ENCODE data around the gene DAZAP1. TPM values are rescaled to one million over a fixed set of nuclear protein-coding genes. Genes with fewer than 3 reads are reported as not detected.

The DAZAP1 gene
- polyA plus RNA-seq, 1 donor (not counting 4 experiments of a cell fraction or from before 2014, with no cell fraction given) = 99.2 TPM

DNA sequence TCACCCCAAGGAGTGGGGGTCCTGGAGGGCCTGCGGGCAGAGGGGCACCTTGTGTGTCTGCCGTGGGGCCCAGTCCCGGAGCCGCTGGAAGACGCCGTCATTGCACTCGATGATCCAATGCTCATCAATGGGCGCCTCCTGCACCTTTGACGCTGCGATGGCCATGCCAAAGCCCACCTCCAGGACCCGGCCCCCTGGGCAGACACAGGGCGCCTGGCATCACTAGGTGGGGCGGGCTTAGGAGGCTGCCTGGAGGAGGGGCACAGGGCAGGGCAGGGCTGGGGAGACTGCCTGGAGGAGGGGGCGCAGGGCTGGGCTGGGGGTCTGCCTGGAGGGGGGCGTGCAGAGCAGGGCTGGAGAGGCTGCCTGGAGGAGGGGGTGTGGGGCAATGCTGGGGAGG is 7.6 kb upstream of the DAZAP1 start:
- Histone ChIP-seq H3K4me3 (ENCODE audit: control insufficient read depth in 2 of 3, extremely low read depth in 1 of 3, insufficient read depth in 2 of 3, low read depth in 1 of 3, low read length in 3 of 3) (no peak overlapping the region), H3K79me2 (ENCODE audit: control insufficient read depth, insufficient read depth, low read length) (no peaks in the 10 kb centered on the region), H3K9me3 (ENCODE audit: control insufficient read depth, low read depth, low read length) (no peaks in the 10 kb centered on the region), H3K36me3 (ENCODE audit: control insufficient read depth in 2 of 2, extremely low read depth in 1 of 2, insufficient read depth in 2 of 2, low read length in 2 of 2) (no peaks in the 10 kb centered on the region), H3K9me1 (ENCODE audit: control insufficient read depth, extremely low read depth, insufficient read depth, low read length) (no peaks in the 10 kb centered on the region), H3K9ac (ENCODE audit: control insufficient read depth, extremely low read depth, insufficient read depth, low read length) (no peak overlapping the region), H2AFZ (ENCODE audit: control insufficient read depth, low read length) (no peak overlapping the region), H3K4me1 (ENCODE audit: control insufficient read depth, extremely low read depth, insufficient read depth, low read length) (peaks cover 32% of the 10 kb centered on the region), H3K27me3 (ENCODE audit: control insufficient read depth, extremely low read depth, insufficient read depth, low read length) (peaks cover 18% of the 10 kb centered on the region), H3K27ac (ENCODE audit: control insufficient read depth, insufficient read depth, low read length) (no peak overlapping the region), H3K4me2 (ENCODE audit: control insufficient read depth, extremely low read depth, insufficient read depth, low read depth, low read length) (no peak overlapping the region), H4K20me1 (ENCODE audit: control insufficient read depth, extremely low read depth, insufficient read depth, low read length) (no peaks in the 10 kb centered on the region)
- DNase-seq (ENCODE audit: low read depth, low spot score) (no peak), FAIRE-seq (no peak)
- TF ChIP-seq, protein P1, sequence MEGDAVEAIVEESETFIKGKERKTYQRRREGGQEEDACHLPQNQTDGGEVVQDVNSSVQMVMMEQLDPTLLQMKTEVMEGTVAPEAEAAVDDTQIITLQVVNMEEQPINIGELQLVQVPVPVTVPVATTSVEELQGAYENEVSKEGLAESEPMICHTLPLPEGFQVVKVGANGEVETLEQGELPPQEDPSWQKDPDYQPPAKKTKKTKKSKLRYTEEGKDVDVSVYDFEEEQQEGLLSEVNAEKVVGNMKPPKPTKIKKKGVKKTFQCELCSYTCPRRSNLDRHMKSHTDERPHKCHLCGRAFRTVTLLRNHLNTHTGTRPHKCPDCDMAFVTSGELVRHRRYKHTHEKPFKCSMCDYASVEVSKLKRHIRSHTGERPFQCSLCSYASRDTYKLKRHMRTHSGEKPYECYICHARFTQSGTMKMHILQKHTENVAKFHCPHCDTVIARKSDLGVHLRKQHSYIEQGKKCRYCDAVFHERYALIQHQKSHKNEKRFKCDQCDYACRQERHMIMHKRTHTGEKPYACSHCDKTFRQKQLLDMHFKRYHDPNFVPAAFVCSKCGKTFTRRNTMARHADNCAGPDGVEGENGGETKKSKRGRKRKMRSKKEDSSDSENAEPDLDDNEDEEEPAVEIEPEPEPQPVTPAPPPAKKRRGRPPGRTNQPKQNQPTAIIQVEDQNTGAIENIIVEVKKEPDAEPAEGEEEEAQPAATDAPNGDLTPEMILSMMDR (optimal IDR thresholded peaks at IDR 0.05 in 1 of 3, IDR thresholded peaks at IDR 0.05 in 1 of 3, conservative IDR thresholded peaks at IDR 0.05 in 1 of 3; ENCODE audit: extremely low read depth in 1 of 3, insufficient read depth in 2 of 3, low read length in 3 of 3) = no peak
- no peak for TF ChIP-seq EZH2 (IDR thresholded peaks at IDR 0.05; ENCODE audit: low read length)
- dilution Hi-C loops (cut with MboI; ENCODE audit: extremely low pct_ligation_motif_present, low sequenced_read_pairs) = no loop called here

DNA sequence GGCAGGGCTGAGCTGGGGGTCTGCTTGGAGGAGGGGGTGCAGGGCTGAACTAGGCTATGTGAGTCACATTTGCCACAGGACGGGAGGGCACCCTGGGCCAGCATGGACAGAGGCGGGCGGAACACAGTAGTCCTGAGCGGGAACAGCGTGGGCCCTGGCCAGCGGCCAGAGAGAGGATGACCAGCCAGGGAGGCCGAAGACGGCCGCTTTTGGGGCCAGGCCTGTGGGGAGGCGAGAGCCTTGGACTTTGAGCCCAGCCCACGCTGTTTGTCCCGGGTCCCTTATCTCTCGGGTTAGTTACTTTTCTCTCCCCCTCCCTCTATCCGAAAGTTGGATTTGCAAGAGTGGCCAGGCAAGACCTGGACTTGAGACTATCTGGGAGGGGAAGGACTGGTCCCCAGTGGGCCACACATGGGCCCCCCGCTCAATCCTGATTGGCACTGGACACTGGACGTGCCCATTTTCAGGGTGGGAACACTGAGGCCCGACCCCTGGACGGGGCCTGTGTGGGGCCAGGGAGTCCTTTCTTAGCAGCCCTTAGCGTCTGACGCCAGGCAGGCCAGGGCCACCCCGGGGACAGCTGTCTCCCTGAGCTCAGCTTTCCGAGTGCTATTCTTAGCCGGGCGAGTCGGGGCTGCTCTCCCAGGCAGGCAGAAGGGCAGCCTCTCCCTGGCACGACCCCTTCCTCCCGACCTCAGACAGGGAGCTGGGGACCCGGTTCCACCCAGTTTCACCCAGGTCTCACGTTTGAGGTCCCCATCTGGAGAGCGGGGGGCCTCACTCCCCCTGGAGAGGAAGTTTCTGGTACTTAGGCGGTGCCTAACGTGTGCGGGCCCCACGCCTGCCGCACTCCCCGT is 6.9 kb upstream of the DAZAP1 start:
- Histone ChIP-seq H3K27me3 (ENCODE audit: control insufficient read depth, extremely low read depth, insufficient read depth, low read length) (peaks cover 16% of the 10 kb centered on the region), H3K9me3 (ENCODE audit: control insufficient read depth, low read depth, low read length) (no peaks in the 10 kb centered on the region), H3K9me1 (ENCODE audit: control insufficient read depth, extremely low read depth, insufficient read depth, low read length) (no peaks in the 10 kb centered on the region), H3K79me2 (ENCODE audit: control insufficient read depth, insufficient read depth, low read length) (no peaks in the 10 kb centered on the region), H3K4me3 (ENCODE audit: control insufficient read depth in 2 of 3, extremely low read depth in 1 of 3, insufficient read depth in 2 of 3, low read depth in 1 of 3, low read length in 3 of 3) (peak overlapping the region; percentile 4 to 52 (median 42)), H3K4me1 (ENCODE audit: control insufficient read depth, extremely low read depth, insufficient read depth, low read length) (peaks cover 26% of the 10 kb centered on the region), H4K20me1 (ENCODE audit: control insufficient read depth, extremely low read depth, insufficient read depth, low read length) (no peaks in the 10 kb centered on the region), H3K36me3 (ENCODE audit: control insufficient read depth in 2 of 2, extremely low read depth in 1 of 2, insufficient read depth in 2 of 2, low read length in 2 of 2) (no peaks in the 10 kb centered on the region), H2AFZ (ENCODE audit: control insufficient read depth, low read length) (peak overlapping the region; percentile 22), H3K27ac (ENCODE audit: control insufficient read depth, insufficient read depth, low read length) (no peak overlapping the region), H3K4me2 (ENCODE audit: control insufficient read depth, extremely low read depth, insufficient read depth, low read depth, low read length) (peak overlapping the region; percentile 59), H3K9ac (ENCODE audit: control insufficient read depth, extremely low read depth, insufficient read depth, low read length) (peak overlapping the region; percentile 22)
- dilution Hi-C loops (cut with MboI; ENCODE audit: extremely low pct_ligation_motif_present, low sequenced_read_pairs) = no loop called here
- FAIRE-seq (no peak), DNase-seq (ENCODE audit: low read depth, low spot score) (no peak)
- no peak for TF ChIP-seq EZH2 (IDR thresholded peaks at IDR 0.05; ENCODE audit: low read length)
- TF ChIP-seq, protein P1 (optimal IDR thresholded peaks at IDR 0.05 in 1 of 3, IDR thresholded peaks at IDR 0.05 in 1 of 3, conservative IDR thresholded peaks at IDR 0.05 in 1 of 3; ENCODE audit: extremely low read depth in 1 of 3, insufficient read depth in 2 of 3, low read length in 3 of 3) = no peak

All from keratinocyte (primary cell).